HG02798 (cell line): ENCODE data around the gene TMC8.
"Not testable (repeated sequence)": the region's sequence is repeated elsewhere in the genome, so short reads cannot be mapped to it uniquely, and the experiment has no call there.

Experiments
- ATAC-seq: cut with Tn5 transposase; IDR thresholded peaks from one replicate; pipeline ENCODE4 v1.9.1; 2021; ENCODE audit warnings: mild to moderate bottlenecking; ENCODE audit not compliant: unreplicated experiment, poor library complexity

Gene TMC8

GRCh38 chr17:78108726-78109488, 21.7 kb upstream of the TMC8 start:
- no peak for ATAC-seq

GRCh38 chr17:78109489-78109761, 21.1 kb upstream of the TMC8 start:
- no peak for ATAC-seq

GRCh38 chr17:78110363-78111015, 20.1 kb upstream of the TMC8 start:
- ATAC-seq = no peak

- no peak for ATAC-seq
These were observed 19.4 kb upstream of the TMC8 start for GRCh38 chr17:78111016-78111726.

- peak; percentile 5 for ATAC-seq
These were observed 18.6 kb upstream of the TMC8 start for GRCh38 chr17:78111727-78112517.

GRCh38 chr17:78112518-78113471, 17.8 kb upstream of the TMC8 start:
- peak; percentile 57 for ATAC-seq

GRCh38 chr17:78113804-78114785, 16.5 kb upstream of the TMC8 start:
- ATAC-seq = no peak

- no peak for ATAC-seq
These were observed 15.5 kb upstream of the TMC8 start for GRCh38 chr17:78114831-78115723.

- not testable (repeated sequence) for ATAC-seq
These were observed 14.8 kb upstream of the TMC8 start for GRCh38 chr17:78115803-78116202.

GRCh38 chr17:78116411-78116810, 14.2 kb upstream of the TMC8 start:
- ATAC-seq = no peak

- ATAC-seq = no peak
These were observed 13.3 kb upstream of the TMC8 start for GRCh38 chr17:78117027-78117981.

GRCh38 chr17:78118801-78119241, 11.8 kb upstream of the TMC8 start:
- no peak for ATAC-seq

- ATAC-seq = no peak
These were observed 10.0 kb upstream of the TMC8 start for GRCh38 chr17:78120537-78120936.

- ATAC-seq = no peak
These were observed 9.4 kb upstream of the TMC8 start for GRCh38 chr17:78120971-78121800.

- no peak for ATAC-seq
These were observed 8.8 kb upstream of the TMC8 start for GRCh38 chr17:78121801-78122215.
